GM21576 (cell line): ENCODE data around the gene ZSCAN20.

Experiments used
- ATAC-seq: cut with Tn5 transposase; IDR thresholded peaks from one replicate; pipeline ENCODE4 v1.9.1; 2021; ENCODE audit warnings: mild to moderate bottlenecking, moderate library complexity; ENCODE audit not compliant: unreplicated experiment

ZSCAN20 gene

DNA sequence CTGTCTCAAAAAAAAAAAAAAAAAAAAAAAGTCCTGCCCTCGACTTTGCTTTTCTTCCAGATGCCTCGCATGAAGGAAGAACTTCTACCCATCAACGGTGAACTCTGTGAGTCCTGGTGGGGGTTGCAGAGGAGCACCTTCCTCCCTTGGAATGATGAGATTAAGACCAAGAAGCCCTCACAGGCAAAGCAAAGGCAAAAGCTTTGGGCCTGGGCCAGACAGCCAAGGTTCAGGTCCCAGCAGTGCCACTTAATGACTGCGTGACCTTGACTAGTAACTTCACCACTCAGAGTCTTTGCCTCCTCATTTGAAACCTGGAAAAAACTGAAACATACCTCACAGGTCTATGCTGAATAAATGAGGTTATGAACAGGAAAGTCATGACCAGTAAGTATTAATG is 55.5 kb downstream of the ZSCAN20 start:
- no peak for ATAC-seq

DNA sequence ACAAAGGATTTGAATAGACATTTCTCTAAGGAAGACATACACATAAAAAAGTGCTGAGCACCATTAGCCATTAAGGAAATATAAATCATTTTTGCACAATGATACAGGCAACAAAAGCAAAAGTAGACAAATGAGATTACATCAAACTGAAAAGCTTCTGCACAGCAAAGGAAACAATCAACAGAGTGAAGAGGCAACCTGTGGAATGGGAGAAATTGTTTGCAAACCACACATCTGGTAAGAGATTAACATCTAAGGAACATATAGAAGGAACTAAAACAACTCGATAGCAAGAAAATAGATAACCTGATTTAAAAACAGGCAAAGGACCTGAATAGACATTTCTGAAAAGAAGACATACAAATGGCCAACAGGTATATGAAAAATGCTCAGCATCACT is 57.5 kb downstream of the ZSCAN20 start:
- ATAC-seq: no peak

DNA sequence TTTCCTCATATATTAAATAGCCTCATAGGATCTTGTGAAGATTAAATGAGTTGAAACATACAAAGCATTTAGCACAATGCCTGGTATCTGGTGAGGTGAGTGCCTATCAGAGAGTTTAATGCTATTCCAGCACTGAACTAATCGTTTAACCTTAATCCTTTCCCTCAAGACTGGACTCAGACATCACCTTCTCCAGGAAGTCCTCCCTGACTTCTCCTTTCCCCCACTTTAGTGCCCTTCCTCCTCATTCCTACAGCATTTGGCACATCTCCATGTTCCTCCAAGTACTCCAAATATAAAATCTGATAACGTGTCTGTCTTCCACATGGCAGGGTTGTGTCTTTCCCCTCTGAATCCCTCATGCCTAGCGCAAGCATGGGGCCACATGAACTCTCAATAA is 59.8 kb downstream of the ZSCAN20 start:
- ATAC-seq: no peak

DNA sequence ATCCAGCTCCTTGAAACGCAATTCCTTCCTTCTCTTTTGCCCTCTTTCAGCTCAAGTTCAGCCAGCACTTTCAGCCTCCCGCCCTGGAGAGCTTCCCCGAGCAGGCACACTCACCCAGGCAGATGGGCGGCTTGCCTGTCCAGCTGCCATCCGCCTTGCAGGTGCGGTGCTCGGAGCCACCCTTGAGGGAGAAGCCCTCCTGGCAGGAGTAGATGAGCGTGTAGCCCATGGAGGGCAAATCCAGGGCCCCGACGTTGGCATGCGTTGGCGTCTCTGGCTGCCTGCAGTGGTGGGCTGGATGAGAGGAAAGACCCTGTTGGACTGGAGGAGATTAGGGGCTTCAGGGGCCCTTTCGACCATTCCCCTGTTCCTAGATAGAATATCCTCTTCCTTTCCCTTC is 60.5 kb downstream of the ZSCAN20 start:
- no peak for ATAC-seq

DNA sequence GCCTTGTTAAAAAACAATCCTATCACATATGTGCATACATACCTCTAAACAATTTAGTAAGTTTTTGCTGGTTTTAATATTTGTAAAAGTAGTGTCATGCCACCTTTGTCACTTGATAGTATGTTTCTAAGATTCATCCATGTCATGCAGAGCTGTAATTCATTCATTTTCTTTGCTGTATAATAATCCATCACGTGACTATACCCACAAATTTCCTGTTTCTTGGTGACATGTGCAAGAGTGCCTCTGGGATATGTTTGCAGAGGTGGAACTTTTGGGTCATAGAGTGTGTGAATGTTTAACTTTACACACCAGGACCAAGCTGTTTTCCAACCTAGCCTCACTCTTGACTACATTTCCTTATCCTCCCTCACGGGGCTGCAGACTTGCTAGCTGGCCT is 62.9 kb downstream of the ZSCAN20 start:
- ATAC-seq: no peak

DNA sequence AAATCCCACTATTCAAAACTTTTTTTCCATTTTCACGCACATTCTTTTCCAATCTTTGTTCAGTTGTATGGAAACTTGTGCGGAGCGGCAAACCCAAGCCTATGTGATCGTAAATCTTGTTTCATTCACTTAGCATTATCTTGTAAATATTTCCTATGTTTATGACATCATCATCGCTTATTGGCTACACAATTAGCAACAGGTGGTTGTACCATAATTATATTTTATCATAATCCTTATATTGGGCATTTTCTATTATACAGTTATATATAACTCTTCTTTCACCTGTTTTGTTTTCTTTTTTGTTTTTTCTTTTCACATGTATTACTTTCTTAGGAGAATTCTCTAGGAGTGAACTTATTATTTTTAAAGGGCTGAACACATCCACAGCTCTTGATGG is 65.4 kb downstream of the ZSCAN20 start:
- ATAC-seq: no peak

DNA sequence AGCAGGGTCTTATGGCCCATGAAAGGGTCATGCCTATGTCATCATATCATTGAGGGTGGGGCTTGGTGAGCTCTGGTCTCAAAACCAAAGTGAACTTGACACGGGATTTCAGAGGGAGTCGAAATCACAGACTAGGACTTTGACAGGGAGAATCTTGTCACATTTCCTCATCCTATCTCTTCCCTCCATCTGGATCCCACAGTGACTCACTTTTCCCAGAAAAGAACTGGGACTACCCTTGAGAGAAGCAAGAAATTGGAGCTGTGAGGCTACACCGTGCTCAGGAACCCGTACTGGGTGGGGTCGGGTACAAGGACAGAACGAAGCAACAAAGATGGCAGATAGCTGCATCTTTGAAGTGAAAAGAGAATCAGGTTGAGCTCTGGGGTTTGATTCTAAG is 69.5 kb downstream of the ZSCAN20 start:
- ATAC-seq: no peak
